ENCODE measurements around the gene RIC8A. TPM values are rescaled to one million over a fixed set of nuclear protein-coding genes. Genes with fewer than 3 reads are reported as not detected.
A peak's percentile ranks its signal among the peaks of the same experiment; 100 is the strongest.

Gene RIC8A
- polyA plus RNA-seq, 1 of the 3 experiments (the other 2 are of a cell fraction): 115 TPM

DNA sequence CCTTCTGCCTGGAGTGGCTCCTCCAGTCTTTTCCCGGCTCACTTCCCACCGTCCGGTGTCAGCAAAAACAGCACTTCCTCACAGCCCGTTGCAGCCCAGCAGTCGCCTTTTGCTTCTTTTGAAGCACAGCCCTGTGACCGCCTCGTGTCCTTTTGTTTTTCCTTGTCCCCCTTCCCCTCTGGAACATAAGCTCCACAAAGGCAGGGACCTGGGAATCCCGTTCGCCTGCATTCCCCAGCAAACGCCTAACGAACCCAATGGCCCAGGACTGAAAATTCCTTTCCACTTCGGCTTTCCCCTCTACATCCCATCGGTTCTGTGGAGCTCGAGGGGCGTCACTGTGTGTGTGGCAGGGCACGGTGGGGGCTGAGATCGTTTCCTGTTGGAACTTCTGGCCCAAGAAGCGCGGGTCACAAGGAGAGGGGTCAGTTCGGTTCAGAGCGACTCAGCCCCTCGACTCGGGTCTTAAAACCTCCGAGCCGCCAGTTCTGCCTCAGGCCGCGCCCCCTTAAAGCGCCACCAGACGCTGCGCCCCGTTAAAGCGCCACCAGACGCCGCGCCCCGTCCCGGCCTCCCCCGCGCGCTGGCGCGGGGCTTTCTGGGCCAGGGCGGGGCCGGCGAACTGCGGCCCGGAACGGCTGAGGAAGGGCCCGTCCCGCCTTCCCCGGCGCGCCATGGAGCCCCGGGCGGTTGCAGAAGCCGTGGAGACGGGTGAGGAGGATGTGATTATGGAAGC, 841 bp downstream of the RIC8A start (continued):
- no peak for TF ChIP-seq TEAD4 (IDR thresholded peaks at IDR 0.05; ENCODE audit: borderline replicate concordance, insufficient read depth)
- no peak; the same call in 1 of the 2 replicates for TF ChIP-seq NFIC (IDR thresholded peaks at IDR 0.05; ENCODE audit: borderline replicate concordance)
- TF ChIP-seq EZH2phosphoT487 (IDR thresholded peaks at IDR 0.05; ENCODE audit: borderline replicate concordance, low read depth): no peak
- no peak for TF ChIP-seq RFX5 (IDR thresholded peaks at IDR 0.05; ENCODE audit: low read length)
- TF ChIP-seq CHD2 (IDR thresholded peaks at IDR 0.05; ENCODE audit: low read length, partially characterized antibody): peak; percentile 49
- TF ChIP-seq, protein P1, sequence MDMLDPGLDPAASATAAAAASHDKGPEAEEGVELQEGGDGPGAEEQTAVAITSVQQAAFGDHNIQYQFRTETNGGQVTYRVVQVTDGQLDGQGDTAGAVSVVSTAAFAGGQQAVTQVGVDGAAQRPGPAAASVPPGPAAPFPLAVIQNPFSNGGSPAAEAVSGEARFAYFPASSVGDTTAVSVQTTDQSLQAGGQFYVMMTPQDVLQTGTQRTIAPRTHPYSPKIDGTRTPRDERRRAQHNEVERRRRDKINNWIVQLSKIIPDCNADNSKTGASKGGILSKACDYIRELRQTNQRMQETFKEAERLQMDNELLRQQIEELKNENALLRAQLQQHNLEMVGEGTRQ (IDR thresholded peaks at IDR 0.05; ENCODE audit: borderline replicate concordance, low read depth, low read length): no peak
- TF ChIP-seq MXI1 (IDR thresholded peaks at IDR 0.05; ENCODE audit: low read depth, low read length): peak; percentile 84
- TF ChIP-seq, protein P2, sequence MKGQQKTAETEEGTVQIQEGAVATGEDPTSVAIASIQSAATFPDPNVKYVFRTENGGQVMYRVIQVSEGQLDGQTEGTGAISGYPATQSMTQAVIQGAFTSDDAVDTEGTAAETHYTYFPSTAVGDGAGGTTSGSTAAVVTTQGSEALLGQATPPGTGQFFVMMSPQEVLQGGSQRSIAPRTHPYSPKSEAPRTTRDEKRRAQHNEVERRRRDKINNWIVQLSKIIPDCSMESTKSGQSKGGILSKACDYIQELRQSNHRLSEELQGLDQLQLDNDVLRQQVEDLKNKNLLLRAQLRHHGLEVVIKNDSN (IDR thresholded peaks at IDR 0.05; ENCODE audit: borderline replicate concordance, low read depth): no peak
- TF ChIP-seq SMC3 (IDR thresholded peaks at IDR 0.05; ENCODE audit: low read depth, low read length): no peak
- no peak for TF ChIP-seq NRF1 (IDR thresholded peaks at IDR 0.05; ENCODE audit: low read depth, low read length)
- no peak for TF ChIP-seq MEF2A (IDR thresholded peaks at IDR 0.05; ENCODE audit: borderline replicate concordance, low read depth)
- no peak; the same call in none of the 2 replicates for TF ChIP-seq POLR2AphosphoS5 (IDR thresholded peaks at IDR 0.05; ENCODE audit: low read depth, low read length)
- TF ChIP-seq, protein P3, sequence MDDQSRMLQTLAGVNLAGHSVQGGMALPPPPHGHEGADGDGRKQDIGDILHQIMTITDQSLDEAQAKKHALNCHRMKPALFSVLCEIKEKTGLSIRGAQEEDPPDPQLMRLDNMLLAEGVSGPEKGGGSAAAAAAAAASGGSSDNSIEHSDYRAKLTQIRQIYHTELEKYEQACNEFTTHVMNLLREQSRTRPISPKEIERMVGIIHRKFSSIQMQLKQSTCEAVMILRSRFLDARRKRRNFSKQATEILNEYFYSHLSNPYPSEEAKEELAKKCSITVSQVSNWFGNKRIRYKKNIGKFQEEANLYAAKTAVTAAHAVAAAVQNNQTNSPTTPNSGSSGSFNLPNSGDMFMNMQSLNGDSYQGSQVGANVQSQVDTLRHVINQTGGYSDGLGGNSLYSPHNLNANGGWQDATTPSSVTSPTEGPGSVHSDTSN (IDR thresholded peaks at IDR 0.05): no peak
- no peak; the same call in 1 of the 2 replicates for TF ChIP-seq TAF1 (IDR thresholded peaks at IDR 0.05; ENCODE audit: borderline replicate concordance, low read depth, low read length)

DNA sequence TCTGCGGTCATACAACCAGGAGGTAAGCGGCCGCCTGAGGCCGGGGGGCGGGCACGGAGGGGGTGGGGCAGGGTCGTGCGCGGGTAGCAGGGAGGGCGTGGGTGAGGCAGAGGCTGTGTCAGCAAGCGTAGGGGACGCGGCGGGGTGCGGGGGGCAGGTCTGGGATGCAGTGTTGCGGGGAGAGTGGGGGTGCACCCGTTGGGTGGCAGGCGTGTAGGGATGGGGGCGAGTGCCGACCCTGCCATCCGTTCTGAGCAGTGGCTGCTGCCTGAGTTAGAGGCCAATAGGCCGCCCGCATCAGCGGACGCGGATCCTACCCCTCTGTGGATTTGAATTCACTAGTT, 1.4 kb downstream of the RIC8A start:
- WGBS (ENCODE audit: low lambda C conversion rate): 3% methylated on average over 6 of the region's 26 CpGs
- no peak for DNase-seq
- H4K20me1 ChIP-seq (ENCODE audit: insufficient read depth): peaks cover 35% of the 10 kb centered on the region
- H3K27me3 ChIP-seq (ENCODE audit: insufficient read depth): no peaks in the 10 kb centered on the region
- H3K79me2 ChIP-seq (ENCODE audit: insufficient read depth): peaks cover 78% of the 10 kb centered on the region
- H3K4me3 ChIP-seq (ENCODE audit: low read depth in 2 of 2, low read length in 1 of 2): peak overlapping the region; percentile 78 to 97
- H3K9me3 ChIP-seq: no peaks in the 10 kb centered on the region
- CTCF ChIA-PET: no interaction called here
- POLR2A ChIA-PET: no interaction called here
- peak overlapping the region; percentile 97 to 99 for H3K27ac ChIP-seq (ENCODE audit: low read depth in 2 of 2, low read length in 1 of 2)
- no peak for TF ChIP-seq FOXM1 (IDR thresholded peaks at IDR 0.05; ENCODE audit: low read depth)
- no peak for TF ChIP-seq SMC3 (IDR thresholded peaks at IDR 0.05; ENCODE audit: low read depth, low read length)
- TF ChIP-seq, protein P2 (IDR thresholded peaks at IDR 0.05; ENCODE audit: borderline replicate concordance, low read depth): no peak
- TF ChIP-seq, protein P4, sequence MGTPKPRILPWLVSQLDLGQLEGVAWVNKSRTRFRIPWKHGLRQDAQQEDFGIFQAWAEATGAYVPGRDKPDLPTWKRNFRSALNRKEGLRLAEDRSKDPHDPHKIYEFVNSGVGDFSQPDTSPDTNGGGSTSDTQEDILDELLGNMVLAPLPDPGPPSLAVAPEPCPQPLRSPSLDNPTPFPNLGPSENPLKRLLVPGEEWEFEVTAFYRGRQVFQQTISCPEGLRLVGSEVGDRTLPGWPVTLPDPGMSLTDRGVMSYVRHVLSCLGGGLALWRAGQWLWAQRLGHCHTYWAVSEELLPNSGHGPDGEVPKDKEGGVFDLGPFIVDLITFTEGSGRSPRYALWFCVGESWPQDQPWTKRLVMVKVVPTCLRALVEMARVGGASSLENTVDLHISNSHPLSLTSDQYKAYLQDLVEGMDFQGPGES (IDR thresholded peaks at IDR 0.05; ENCODE audit: low read depth, low read length): no peak
- no peak for TF ChIP-seq POLR2AphosphoS5 (IDR thresholded peaks at IDR 0.05; ENCODE audit: low read depth, low read length)
- TF ChIP-seq, protein P5, sequence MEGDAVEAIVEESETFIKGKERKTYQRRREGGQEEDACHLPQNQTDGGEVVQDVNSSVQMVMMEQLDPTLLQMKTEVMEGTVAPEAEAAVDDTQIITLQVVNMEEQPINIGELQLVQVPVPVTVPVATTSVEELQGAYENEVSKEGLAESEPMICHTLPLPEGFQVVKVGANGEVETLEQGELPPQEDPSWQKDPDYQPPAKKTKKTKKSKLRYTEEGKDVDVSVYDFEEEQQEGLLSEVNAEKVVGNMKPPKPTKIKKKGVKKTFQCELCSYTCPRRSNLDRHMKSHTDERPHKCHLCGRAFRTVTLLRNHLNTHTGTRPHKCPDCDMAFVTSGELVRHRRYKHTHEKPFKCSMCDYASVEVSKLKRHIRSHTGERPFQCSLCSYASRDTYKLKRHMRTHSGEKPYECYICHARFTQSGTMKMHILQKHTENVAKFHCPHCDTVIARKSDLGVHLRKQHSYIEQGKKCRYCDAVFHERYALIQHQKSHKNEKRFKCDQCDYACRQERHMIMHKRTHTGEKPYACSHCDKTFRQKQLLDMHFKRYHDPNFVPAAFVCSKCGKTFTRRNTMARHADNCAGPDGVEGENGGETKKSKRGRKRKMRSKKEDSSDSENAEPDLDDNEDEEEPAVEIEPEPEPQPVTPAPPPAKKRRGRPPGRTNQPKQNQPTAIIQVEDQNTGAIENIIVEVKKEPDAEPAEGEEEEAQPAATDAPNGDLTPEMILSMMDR (IDR thresholded peaks at IDR 0.05): no peak
- no peak for TF ChIP-seq GABPA (IDR thresholded peaks at IDR 0.05; ENCODE audit: low read depth)
- TF ChIP-seq EP300 (IDR thresholded peaks at IDR 0.05; ENCODE audit: borderline replicate concordance in 1 of 2, low read depth in 1 of 2, low read length in 1 of 2): no peak
- no peak for TF ChIP-seq RFX5 (IDR thresholded peaks at IDR 0.05; ENCODE audit: low read length)
- no peak for TF ChIP-seq RCOR1 (IDR thresholded peaks at IDR 0.05; ENCODE audit: low read length)
- no peak for TF ChIP-seq RAD21 (IDR thresholded peaks at IDR 0.05; ENCODE audit: low read length)
- H3K9me2 ChIP-seq: no peaks in the 10 kb centered on the region
- H3K4me2 ChIP-seq: peak overlapping the region; percentile 92
- H3K36me3 ChIP-seq (replicated peaks in 1 of 2; ENCODE audit: control insufficient read depth in 1 of 2, insufficient read depth in 2 of 2, low read length in 1 of 2): peaks cover 51 to 58% of the 10 kb centered on the region in 2 experiments
- H3K4me1 ChIP-seq (ENCODE audit: control insufficient read depth in 1 of 2, insufficient read depth in 2 of 2, low read depth in 1 of 2, low read length in 1 of 2): peaks cover 15 to 32% of the 10 kb centered on the region in 2 experiments; a peak in 3 of 4 replicates
- H3K9ac ChIP-seq: peak overlapping the region; percentile 99
- peaks cover 11% of the 10 kb centered on the region for H3F3A ChIP-seq (replicated peaks; ENCODE audit: insufficient read depth)
- H2AFZ ChIP-seq (ENCODE audit: low read depth): no peak overlapping the region
